ENCODE measurements around the gene CBFA2T2.
"Not testable (repeated sequence)": the region's sequence is repeated elsewhere in the genome, so short reads cannot be mapped to it uniquely, and the experiment has no call there.

CBFA2T2 gene

DNA sequence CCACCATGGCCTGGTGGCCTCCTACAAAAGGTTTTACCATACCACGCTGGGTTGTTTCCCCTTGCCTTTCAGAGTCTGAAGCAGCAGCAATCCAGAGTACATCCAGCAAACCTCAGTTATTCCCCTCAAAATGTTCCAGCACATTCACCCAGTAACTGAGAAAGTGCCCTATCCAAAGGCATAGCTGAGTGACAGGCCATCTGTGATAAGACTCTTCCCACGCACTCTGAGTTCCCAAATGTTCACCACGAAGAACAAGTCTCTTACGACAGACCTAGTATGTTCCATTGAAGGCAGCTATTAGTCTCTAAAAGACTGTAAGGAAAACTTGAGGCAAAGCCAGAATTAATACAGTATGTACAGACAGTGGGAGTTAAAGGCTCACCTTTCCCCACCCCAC lies 140.6 kb downstream of the CBFA2T2 start:
- DNase-seq: no peak

DNA sequence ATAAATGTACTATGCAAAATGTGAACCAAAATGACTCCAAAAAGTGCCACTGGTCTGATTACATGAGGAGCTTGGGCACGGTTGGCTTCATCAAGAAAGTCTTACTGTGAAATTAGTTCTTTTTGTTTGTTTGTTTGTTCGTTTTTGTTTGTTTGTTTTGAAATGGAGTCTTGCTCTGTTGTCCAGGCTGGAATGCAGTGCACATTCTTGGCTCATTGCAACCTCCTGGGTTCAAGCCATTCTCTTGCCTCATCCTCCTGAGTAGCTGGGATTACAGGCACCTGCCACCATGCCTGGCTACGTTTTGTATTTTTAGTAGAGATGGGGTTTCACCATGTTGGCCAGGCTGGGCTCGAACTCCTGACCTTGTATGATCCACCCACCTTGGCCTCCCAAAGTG lies 142.0 kb downstream of the CBFA2T2 start:
- DNase-seq: not testable (repeated sequence)

- DNase-seq: no peak
These were observed 145.4 kb downstream of the CBFA2T2 start for GRCh38 chr20:33635341-33635740.

DNA sequence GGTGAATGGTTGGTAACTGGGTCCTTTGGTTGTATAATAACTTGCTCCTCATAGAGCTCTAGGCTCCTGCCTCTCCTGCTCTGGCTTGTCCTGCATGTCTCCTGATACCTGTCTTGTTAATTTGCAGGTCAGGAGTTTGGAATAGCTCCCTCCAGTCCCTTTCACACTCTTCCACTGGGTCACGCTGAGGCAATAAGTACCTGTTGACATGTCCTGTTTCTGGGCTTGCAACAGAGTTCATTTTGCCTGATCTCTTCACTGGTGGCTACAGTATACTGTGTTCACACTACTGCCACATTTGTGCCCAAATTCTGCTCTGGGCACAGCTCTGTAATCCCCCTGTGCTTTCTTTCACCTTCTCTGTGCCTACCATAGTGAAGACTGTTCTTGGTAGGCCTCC lies 146.9 kb downstream of the CBFA2T2 start:
- no peak for DNase-seq

- DNase-seq: no peak
These were observed 150.4 kb downstream of the CBFA2T2 start for GRCh38 chr20:33640287-33640686.

DNA sequence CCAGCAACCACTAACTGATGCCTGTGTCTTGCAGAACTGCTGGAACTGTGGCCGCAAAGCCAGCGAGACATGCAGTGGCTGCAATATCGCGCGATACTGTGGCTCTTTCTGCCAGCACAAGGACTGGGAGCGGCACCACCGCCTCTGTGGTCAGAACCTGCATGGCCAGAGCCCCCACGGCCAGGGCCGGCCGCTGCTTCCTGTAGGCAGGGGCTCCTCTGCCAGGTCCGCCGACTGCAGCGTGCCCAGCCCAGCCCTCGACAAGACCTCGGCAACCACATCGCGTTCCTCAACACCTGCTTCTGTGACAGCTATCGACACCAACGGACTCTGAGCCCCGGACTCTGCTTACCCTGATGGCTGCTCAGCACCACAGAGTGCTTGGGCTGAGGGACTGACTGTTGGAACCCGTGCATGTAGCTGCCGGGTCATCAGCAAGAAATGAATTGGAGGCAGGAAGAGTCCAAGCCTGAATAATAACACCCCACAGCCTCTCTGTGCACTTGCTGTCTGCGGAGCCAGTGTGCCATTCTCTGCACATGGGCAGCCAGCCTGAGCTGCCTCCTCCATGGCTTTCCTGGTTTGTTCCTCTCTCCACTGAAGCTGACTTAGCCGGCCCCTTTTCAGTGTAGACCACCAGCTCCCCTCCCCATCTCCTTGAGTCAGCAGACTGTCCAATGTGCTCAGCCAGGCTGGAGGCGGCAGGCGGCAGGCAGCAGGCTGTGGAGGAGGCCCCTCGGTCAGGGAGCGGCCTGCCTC lies 154.6 kb downstream of the CBFA2T2 start:
- DNase-seq: no peak

GRCh38 chr20:33645072-33645358 lies 155.1 kb downstream of the CBFA2T2 start:
- no peak for DNase-seq

GRCh38 chr20:33645396-33645795 lies 155.5 kb downstream of the CBFA2T2 start:
- no peak for DNase-seq

- no peak for DNase-seq
These were observed 156.3 kb downstream of the CBFA2T2 start for GRCh38 chr20:33646191-33646590.

- not testable (repeated sequence) for DNase-seq
These were observed 157.2 kb downstream of the CBFA2T2 start for GRCh38 chr20:33646959-33647602.

DNA sequence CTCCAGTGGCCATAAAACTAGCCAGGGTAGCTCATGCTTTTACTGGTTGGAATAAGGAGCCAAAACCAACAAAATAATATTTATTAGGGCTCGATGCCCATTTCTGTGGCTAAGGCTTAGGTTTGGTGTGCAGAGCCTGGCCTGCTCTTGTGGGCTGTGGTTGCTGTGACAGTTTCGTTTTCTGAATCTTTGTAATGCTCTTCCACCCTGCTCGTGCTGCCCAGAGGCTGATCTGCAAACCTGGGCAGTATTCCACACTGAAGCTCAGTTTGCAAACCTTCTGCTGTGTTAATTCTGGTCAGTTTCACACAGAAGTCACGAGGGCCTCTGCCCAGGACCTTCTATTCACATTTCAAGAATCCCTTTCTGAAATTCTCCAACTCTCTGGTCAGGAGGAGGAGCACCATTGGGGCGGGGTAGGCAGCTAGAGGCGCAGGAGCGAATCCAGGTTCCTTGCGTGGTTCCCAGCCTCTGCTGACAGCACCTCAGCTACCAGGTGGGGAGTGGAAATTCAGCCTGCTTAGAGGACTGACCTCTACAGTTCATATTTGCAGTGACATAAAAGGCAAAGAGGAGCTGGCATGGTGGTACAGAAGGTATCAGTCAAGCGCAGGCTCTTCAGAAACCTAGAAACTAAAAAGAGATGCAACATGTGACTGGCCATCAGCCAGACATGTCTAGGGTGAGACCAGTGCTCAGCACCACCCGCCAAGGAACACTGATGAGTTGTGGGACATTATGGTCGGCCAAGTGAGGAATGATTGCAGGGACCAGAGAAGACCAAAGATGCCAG lies 157.9 kb downstream of the CBFA2T2 start:
- no peak for DNase-seq

- DNase-seq: no peak
These were observed 158.6 kb downstream of the CBFA2T2 start for GRCh38 chr20:33648396-33649004.

- DNase-seq: no peak
These were observed 159.3 kb downstream of the CBFA2T2 start for GRCh38 chr20:33649201-33649681.

DNA sequence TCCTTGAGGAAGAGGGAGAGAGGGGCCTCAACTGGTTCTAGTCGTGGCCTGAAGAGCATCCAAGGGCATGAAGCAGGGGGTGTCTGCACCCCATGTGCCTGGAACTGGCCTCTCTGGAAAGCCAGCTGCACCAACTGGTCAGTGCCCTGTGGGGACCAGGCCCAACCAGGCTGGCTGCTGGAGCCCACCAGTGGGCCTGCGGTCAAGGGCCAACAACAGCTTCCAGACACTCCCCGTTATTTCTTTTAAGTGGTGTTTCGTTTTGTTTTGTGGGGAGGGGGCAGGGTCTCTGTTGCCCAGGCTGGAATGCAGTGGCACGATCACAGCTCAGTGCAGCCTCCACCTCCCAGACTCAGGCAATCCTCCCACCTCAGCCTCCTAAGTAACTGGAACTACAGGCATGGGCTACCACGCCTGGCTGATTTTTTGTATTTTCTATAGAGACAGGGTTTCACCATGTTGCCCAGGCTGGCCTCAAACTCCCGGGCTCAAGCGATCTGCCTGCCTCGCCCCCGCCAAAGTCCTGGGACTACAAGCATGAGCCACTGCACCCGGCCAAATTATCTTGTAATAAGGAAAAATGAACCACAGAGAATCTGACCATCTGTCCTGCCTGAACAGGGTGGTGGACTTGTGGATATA lies 160.3 kb downstream of the CBFA2T2 start:
- no peak for DNase-seq

GRCh38 chr20:33650753-33651561 lies 161.1 kb downstream of the CBFA2T2 start:
- DNase-seq: no peak

GRCh38 chr20:33651562-33652048 lies 161.7 kb downstream of the CBFA2T2 start:
- DNase-seq: no peak

- DNase-seq: peak; percentile 31
These were observed 163.5 kb downstream of the CBFA2T2 start for GRCh38 chr20:33653218-33653899.

- DNase-seq: peak; percentile 82
These were observed 164.2 kb downstream of the CBFA2T2 start for GRCh38 chr20:33653900-33654596.

DNA sequence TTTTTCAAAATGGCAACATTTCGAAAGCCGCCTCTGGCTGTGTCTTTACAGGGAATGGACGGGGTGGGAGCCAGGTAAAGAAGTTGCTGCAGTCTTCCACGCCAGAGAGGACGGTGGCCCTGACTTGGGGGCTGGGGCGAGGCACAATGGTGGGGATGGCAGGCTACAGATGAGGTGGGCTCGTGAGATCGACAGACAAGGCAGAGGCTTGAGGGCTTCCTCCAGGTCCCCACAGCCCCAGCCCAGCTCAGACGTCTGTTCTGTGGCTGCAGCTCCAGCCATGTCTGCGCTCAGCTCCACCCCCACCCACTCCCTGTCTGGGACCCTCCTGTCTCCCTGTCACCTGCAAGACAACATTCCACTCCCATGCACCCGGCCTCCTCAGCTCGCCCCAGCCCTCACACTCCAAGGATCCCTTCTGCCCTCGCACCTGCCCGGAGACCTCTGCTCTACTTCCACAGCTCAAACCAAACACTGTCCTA lies 164.8 kb downstream of the CBFA2T2 start:
- no peak for DNase-seq

DNA sequence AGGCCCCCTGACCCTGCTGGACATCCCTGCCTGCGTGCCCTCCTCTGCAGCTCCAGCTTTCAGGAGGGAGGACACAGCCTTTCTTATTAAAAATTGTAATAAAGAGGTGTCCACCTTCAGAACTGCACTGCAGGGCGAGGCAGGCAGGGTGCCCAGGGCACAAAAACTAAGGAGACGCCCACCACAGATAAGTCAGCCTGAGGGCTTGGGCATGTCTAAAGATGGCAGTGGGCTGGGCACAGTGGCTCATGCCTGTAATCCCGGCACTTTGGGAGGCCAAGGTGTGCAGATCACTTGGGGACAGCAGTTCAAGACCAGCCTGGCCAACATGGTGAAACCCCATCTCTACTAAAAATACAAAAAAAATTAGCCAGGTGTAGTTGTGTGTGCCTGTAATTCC lies 165.3 kb downstream of the CBFA2T2 start:
- DNase-seq: no peak

Data from DMS79 (cell line).